ENCODE data around the gene SGK1.
A peak's percentile ranks its signal among the peaks of the same experiment; 100 is the strongest.

Gene SGK1

DNA sequence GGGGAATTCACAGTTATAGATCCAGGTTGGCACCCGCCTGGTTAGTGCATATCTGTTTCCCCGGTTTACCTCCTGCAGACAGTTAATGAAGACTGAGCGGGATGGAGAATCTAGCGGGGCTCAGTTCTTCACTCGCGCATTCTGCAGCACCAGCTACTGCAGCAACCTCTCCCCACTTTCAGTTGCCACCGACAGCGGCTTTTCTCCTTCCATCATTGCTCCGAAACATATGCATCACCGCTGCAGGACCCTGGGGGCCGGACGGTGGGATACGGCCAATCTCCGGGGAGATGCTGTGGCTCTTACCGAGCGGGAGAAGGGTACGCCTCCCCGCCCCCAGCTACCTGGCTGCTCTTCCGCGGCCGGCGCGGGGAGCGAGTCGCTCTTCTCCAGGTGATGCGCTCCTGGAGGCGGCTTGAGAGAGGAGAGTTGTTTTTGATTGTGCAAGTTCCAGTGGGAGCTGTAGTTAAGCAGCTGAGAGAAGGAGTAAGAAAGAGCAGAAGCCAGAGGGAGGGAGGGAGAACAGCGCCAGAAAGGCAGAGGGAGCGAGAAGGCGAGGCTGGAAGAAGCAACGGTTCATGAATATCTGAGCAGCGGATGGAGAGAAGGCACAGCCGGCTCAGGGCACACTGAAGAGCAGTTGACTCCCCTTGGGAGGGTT lies at the start of gene SGK1:
SGK1 (minus strand) TSS at position 642 of the 661 bp plus-strand sequence. CDS start 652 bp downstream, outside the sequence.
- H3K27ac Mint-ChIP-seq: no peak within 1 kb of the TSS
- H3K9me3 Mint-ChIP-seq: no peaks in the 10 kb centered on the region
- peaks cover 32% of the 10 kb centered on the region for H3K27me3 Mint-ChIP-seq
- H3K36me3 Mint-ChIP-seq (ENCODE audit: low read depth): no peaks in the 10 kb centered on the region
- DNase-seq: peak; percentile 57
- H3K4me1 Mint-ChIP-seq (ENCODE audit: low read depth): peaks cover 30% of the 10 kb centered on the region
- H3K4me3 Mint-ChIP-seq: peak within 1 kb of the TSS; percentile 81

DNA sequence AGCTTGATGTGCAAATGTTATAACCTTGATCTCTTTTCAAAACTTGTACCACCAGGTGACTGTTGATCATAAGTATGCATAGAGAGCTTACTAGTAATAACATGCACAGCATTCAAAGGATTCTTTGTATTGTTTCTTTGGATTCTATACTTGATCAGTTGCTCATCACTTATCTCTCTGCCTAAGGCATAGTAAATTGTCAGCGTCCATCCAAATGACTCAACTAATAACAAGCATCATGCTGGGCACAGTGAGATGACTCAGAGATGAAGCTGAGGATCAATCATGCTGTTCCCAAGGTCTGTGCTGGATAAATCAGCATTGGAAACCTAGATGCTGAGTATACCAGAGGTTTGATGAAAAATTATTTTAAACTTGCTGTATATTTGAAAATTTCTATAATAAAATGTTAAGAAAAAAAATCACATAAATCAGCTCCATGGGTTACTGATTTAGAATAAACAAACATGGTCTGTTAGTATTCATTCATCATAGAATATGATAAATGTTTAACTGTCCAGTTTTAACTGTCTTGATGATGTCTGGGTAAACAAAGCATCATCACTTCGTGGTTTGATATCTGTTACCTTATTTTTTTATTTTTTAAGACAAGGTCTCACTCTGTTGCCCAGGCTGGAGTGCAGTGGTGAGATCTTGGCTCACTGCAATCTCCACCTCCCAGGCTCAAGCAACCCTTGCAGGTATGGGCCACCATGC lies 45.6 kb upstream of the SGK1 start:
- no peak for DNase-seq
- H3K4me1 Mint-ChIP-seq (ENCODE audit: low read depth): peaks cover 2% of the 10 kb centered on the region
- H3K36me3 Mint-ChIP-seq (ENCODE audit: low read depth): no peaks in the 10 kb centered on the region
- no peaks in the 10 kb centered on the region for H3K27me3 Mint-ChIP-seq
- H3K9me3 Mint-ChIP-seq: no peaks in the 10 kb centered on the region
- H3K4me3 Mint-ChIP-seq: no peak overlapping the region
- H3K27ac Mint-ChIP-seq: no peak overlapping the region

DNA sequence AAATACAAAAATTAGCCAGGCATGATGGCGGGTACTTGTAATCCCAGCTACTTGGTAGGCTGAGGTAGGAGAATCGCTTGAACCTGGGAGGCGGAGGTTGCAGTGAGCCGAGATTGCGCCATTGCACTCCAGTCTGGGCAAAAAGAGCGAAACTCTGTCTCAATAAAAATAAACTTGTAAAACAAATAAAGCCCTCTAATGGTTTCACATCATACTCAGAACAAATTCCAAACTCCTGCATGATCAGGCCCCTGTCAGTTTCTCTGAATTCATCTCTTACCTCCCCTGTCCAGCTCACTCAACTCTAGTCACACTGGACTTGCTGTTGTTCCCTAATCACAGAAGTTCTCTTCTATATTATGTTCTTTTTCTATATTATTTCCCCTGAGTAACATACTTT lies 43.1 kb upstream of the SGK1 start:
- Mint-ChIP-seq H3K27me3 (no peaks in the 10 kb centered on the region), H3K4me1 (ENCODE audit: low read depth) (peaks cover 5% of the 10 kb centered on the region), H3K27ac (no peak overlapping the region), H3K4me3 (no peak overlapping the region), H3K36me3 (ENCODE audit: low read depth) (no peaks in the 10 kb centered on the region), H3K9me3 (peaks cover 14% of the 10 kb centered on the region)
- DNase-seq: no peak

DNA sequence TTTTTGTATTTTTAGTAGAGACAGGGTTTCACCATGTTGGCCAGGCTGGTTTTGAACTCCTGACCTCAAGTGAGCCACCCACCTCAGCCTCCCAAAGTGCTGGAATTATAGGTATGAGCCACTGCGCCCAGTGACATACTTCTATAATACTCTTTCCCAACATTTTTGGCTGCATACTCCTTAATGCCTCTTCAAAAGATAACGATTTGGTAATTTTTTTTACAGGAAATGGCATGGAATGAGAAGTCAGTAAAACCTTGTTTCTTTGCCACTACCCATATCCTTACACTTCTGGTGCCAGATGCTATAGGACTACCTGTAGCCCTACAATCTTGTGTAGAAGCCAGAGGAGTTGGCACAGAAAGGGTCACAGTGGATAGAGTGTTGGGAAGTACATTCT lies 41.4 kb upstream of the SGK1 start:
- no peaks in the 10 kb centered on the region for H3K27me3 Mint-ChIP-seq
- H3K27ac Mint-ChIP-seq: no peak overlapping the region
- peaks cover 18% of the 10 kb centered on the region for H3K9me3 Mint-ChIP-seq
- no peak for DNase-seq
- peaks cover 5% of the 10 kb centered on the region for H3K4me1 Mint-ChIP-seq (ENCODE audit: low read depth)
- H3K36me3 Mint-ChIP-seq (ENCODE audit: low read depth): no peaks in the 10 kb centered on the region
- no peak overlapping the region for H3K4me3 Mint-ChIP-seq

DNA sequence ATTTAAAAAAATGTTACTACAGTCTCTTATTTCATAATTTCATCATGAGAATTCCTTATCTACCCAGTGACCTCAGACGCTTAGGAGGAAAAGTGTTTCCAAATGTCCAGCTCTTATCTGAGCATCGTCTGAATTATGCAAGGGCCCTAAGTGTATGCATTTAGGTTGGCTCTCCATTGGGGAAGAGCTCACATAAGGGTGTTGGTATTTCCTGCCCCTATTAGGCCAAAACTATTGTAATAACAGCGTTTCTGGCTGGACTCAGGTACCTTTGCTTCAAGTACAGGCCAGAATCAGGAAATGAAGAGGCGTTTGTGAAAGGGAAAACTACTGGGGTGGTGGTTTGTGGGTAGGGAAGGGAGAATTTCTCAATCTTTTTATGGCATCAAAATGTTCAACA lies 40.4 kb upstream of the SGK1 start:
- Mint-ChIP-seq H3K4me3 (no peak overlapping the region), H3K27me3 (no peaks in the 10 kb centered on the region), H3K36me3 (ENCODE audit: low read depth) (no peaks in the 10 kb centered on the region), H3K4me1 (ENCODE audit: low read depth) (peaks cover 13% of the 10 kb centered on the region), H3K27ac (no peak overlapping the region), H3K9me3 (peaks cover 20% of the 10 kb centered on the region)
- DNase-seq: no peak

DNA sequence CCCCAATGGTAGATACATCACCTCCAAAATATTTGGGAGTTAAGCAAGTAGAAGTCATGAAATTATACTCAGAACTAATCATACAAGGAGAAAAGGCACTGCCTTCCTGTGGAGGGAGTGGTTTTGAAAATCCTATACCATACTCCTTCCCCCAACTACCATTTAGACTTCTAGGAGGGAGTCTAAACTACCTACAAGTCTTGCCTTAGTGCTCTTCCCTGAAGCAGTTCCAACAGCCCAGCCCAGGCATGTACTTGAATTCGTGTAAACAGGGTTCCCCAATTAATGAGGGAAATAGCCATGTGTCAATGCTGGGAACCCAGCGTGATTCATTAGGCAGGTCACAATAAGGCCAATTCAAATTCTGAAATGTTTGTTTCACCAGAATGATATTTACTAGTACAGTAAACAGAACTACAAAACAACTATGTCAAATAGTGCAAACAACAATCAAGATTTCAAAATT lies 39.1 kb upstream of the SGK1 start:
- H3K9me3 Mint-ChIP-seq: peaks cover 20% of the 10 kb centered on the region
- peaks cover 26% of the 10 kb centered on the region for H3K4me1 Mint-ChIP-seq (ENCODE audit: low read depth)
- no peaks in the 10 kb centered on the region for H3K36me3 Mint-ChIP-seq (ENCODE audit: low read depth)

DNA sequence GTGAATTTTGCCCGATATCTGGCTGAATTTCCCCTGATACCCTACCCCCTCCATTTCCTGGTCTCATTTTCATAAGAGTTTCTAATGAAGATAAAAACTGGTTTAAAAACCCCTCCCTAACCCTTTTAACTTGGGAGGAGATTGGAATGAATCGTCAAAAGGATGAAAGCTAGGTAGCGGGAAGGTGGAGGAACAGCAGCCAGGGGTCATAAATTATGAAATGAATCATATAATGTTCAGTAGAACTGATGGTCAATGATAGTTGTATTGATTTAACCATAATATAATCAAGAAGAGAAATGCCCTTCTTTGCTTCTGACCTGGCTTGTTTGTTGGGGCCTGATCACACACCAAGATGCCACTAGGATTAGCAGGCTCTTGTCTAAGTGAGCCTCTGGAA lies 38.5 kb upstream of the SGK1 start:
- no peaks in the 10 kb centered on the region for H3K36me3 Mint-ChIP-seq (ENCODE audit: low read depth)
- H3K4me1 Mint-ChIP-seq (ENCODE audit: low read depth): peaks cover 32% of the 10 kb centered on the region
- no peak for DNase-seq
- H3K4me3 Mint-ChIP-seq: no peak overlapping the region
- H3K27me3 Mint-ChIP-seq: no peaks in the 10 kb centered on the region
- H3K9me3 Mint-ChIP-seq: peaks cover 20% of the 10 kb centered on the region
- no peak overlapping the region for H3K27ac Mint-ChIP-seq

More for the DNA sequence above, 39.1 kb upstream of the SGK1 start:
- no peak for DNase-seq
- Mint-ChIP-seq H3K4me3 (no peak overlapping the region), H3K27ac (no peak overlapping the region), H3K27me3 (no peaks in the 10 kb centered on the region)

DNA sequence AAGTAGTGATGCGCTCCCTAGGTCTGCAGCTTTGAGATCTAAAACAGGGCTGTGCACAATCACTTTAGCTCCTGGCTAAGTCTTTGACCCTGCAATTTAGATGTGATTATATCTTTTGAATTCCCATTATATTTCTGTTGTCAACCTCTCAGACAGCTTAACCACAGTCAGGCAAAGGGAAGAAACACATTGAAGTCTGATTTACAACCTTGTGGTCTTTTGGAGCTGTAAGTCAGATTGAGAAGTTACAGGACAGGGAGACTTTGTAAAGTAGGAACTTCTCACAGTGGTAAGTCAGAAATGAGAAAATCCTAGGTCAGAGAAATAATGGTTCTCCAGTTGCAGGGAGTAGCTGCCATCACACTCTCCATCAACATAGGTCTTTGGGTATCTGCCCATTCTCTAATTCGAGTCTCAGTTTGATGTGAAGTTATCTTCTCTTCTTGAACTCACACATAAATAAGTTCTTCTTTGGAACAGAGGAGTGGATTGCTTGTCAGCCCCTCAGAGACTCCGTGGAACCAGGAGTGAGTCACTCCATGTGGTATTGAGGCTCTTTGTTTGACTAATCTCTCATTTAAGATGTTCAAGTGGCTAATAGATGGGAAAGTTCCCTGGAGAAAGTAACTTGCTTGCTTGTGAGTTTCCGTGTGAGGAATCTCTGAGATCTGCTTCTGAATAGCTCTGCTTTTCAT lies 35.0 kb upstream of the SGK1 start:
- peak overlapping the region; percentile 35 for H3K27ac Mint-ChIP-seq
- peaks cover 20% of the 10 kb centered on the region for H3K9me3 Mint-ChIP-seq
- DNase-seq: no peak
- H3K27me3 Mint-ChIP-seq: no peaks in the 10 kb centered on the region
- H3K4me1 Mint-ChIP-seq (ENCODE audit: low read depth): peaks cover 30% of the 10 kb centered on the region
- H3K4me3 Mint-ChIP-seq: no peak overlapping the region
- no peaks in the 10 kb centered on the region for H3K36me3 Mint-ChIP-seq (ENCODE audit: low read depth)

DNA sequence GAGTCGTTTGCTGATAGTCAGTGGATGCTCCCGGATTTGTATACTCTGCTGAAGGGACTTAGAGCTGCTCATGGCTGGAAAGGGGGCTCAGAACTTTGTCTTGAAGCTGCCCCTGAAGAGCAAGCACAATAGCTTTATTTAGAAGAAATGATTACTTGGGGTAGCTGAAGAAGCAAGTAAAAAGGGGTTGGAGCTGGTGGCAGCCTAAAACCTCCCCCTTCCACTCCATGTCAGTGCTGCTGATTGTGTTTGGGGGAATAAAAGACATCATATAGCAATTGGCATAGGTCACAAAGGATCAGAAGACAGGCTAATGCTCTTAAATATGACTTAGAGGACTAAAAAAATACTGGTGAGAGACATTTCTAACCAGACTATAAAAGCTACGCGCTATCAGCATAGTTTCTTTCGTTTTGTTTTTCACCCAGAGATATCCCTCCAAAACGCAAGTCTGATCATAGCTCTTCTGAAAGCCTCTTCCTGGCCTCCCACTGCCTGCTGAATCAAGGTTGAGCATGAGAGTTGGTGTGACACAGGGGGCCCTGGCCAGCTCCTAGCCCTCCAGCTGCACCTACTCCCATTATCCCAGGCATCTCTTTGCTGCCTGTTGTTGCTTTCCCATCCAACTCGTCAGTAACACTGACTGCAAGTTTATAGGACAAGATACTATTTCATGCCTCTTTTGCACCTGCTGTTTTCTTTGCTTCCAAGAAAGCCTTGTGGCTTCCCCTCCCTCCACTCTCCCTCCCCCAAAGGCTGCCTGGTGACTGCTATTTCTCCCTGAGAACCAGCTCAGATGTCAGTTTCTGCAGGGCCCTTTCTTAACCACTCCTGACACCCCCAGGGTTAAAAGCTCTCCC lies 33.9 kb upstream of the SGK1 start:
- H3K36me3 Mint-ChIP-seq (ENCODE audit: low read depth): no peaks in the 10 kb centered on the region
- peak; percentile 36 for DNase-seq
- H3K9me3 Mint-ChIP-seq: peaks cover 13% of the 10 kb centered on the region
- H3K4me1 Mint-ChIP-seq (ENCODE audit: low read depth): peaks cover 30% of the 10 kb centered on the region
- H3K27me3 Mint-ChIP-seq: no peaks in the 10 kb centered on the region
- H3K27ac Mint-ChIP-seq: peak overlapping the region; percentile 76
- H3K4me3 Mint-ChIP-seq: peak overlapping the region; percentile 63

DNA sequence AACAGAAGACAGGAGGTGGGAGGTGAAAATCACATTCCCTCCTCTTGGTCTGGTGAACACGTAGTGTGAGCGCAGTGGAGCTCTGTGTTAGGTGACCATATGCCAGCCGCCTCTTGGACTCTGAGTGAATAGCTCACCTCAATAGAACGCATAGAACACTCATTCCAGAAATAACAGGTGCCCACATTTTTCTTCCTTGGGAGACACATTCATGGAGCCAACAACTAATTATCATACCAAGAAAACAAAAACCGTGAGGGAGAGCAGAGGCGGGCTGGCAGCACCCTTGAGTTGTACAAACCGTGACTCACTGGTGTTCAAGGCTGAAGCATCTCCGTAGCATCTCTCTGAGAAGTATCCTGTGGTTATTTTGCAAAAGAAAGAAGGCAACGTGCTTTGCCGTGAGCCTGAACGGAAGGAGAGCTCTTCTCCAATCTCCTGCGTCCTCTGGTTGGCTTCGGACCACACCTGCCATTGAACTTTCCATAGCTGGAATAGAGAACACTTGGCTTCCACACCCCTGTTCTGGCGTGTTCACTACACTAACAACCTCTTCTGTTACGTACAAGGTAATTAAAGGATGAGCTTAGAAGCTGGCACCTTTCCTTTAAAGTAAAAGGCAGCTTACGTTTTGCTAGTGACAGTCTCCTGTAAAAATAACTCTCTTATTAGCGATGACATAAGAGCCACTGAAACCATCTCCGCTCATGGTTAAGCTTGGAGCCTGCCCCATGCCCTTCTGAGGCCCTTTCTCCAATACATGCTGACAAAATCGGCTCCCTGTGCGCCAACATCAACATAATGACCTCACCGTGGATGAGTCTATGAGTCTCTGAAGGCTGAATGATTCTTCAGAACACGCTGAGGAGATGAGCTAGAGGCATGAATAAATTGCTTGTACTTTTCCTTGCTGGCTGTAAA lies 30.2 kb upstream of the SGK1 start:
- DNase-seq: no peak
- Mint-ChIP-seq H3K27me3 (no peaks in the 10 kb centered on the region), H3K4me3 (no peak overlapping the region), H3K36me3 (ENCODE audit: low read depth) (no peaks in the 10 kb centered on the region), H3K9me3 (no peaks in the 10 kb centered on the region), H3K27ac (no peak overlapping the region), H3K4me1 (ENCODE audit: low read depth) (peaks cover 26% of the 10 kb centered on the region)

DNA sequence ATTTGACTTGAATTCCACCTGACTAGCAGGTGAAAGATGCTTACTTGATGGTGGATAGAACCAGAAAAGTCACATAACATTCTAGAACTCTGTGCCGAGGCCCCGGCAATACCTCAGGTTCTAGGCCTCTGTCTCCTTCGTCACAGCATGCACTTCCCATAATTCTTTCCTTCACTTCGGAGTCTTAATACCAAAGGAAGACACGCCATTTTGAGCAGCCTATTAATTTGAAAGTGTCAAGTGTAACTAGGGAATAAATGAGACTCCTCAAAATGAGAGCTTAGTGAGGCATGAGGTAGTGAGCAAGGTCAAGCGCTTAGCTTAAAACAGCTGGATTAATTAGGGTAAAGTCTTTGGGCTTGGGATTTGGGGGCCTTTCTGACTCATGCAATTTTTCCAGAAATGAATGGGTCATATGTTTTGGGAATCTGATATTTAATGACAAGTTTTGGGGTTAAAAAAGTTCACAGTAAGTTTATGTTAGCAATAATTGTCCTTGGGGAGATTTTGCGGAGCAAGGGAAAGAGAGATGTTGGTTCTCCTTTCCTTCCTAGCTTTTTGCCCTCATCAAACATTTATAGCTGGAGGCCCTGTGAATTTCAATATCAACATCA lies 29.1 kb upstream of the SGK1 start:
- H3K27ac Mint-ChIP-seq: no peak overlapping the region

DNA sequence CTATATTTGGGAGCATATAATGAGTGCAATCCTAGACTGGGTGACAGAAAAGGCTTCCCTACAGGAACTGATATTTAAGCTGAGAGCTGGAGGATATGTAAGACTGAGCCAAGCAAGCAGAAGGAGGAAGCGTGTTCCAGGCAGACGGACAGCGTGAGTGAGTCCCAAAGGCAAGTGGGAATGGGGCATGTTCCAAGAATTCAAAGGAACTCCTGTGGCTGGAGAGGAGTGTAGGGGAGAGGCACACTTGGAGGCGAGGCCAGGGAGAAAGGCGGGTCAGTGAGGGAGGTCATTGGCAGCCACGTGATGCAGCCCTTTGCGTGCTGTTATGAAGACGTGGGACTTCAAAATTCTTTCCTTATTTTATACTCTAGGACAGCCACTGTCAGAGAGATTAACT lies 27.9 kb upstream of the SGK1 start:
- H3K27me3 Mint-ChIP-seq: no peaks in the 10 kb centered on the region
- H3K27ac Mint-ChIP-seq: no peak overlapping the region
- peaks cover 5% of the 10 kb centered on the region for H3K4me1 Mint-ChIP-seq (ENCODE audit: low read depth)
- no peak overlapping the region for H3K4me3 Mint-ChIP-seq
- no peaks in the 10 kb centered on the region for H3K36me3 Mint-ChIP-seq (ENCODE audit: low read depth)
- no peak for DNase-seq
- H3K9me3 Mint-ChIP-seq: no peaks in the 10 kb centered on the region

More for the DNA sequence above, 29.1 kb upstream of the SGK1 start:
- no peaks in the 10 kb centered on the region for H3K9me3 Mint-ChIP-seq
- H3K4me3 Mint-ChIP-seq: no peak overlapping the region
- H3K4me1 Mint-ChIP-seq (ENCODE audit: low read depth): peaks cover 14% of the 10 kb centered on the region
- H3K36me3 Mint-ChIP-seq (ENCODE audit: low read depth): no peaks in the 10 kb centered on the region
- no peak for DNase-seq
- no peaks in the 10 kb centered on the region for H3K27me3 Mint-ChIP-seq

DNA sequence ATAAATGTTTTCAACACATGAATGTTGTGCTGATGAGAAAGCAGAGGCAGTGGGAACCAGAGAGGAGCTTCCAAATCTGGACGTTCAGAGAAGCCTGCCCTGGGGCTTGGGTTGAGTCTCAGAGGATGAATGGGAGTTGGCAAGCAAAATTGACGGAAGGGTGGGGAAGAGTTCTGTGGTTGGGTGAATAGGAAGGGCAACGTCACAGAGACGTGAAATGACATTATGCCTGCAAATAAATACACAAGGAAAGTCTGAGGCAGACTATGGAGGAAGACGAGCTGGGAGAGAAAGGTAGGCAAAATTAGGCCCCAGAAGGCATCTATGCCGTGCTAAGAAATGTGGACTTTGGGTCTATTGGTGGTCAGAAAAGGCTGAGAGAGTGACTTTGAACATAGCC lies 25.2 kb upstream of the SGK1 start:
- DNase-seq: no peak
- Mint-ChIP-seq H3K9me3 (no peaks in the 10 kb centered on the region), H3K27me3 (no peaks in the 10 kb centered on the region), H3K36me3 (ENCODE audit: low read depth) (no peaks in the 10 kb centered on the region), H3K27ac (no peak overlapping the region), H3K4me1 (ENCODE audit: low read depth) (peaks cover 10% of the 10 kb centered on the region), H3K4me3 (no peak overlapping the region)

Measured in activated T-cell treated with anti-CD3 and anti-CD28 coated beads, Interleukin-2, amount 50 U/mL, for 24 hours (primary cell).